GM18502 (cell line): ENCODE measurements around the gene POLA2.
"Not testable (repeated sequence)": the region's sequence is repeated elsewhere in the genome, so short reads cannot be mapped to it uniquely, and the experiment has no call there.

Experiments
- ATAC-seq: cut with Tn5 transposase; IDR thresholded peaks from one replicate; pipeline ENCODE4 v1.9.1; 2021; ENCODE audit warnings: mild to moderate bottlenecking; ENCODE audit not compliant: unreplicated experiment, poor library complexity

Gene POLA2

GRCh38 chr11:65241134-65241533, 20.6 kb upstream of the POLA2 start:
- ATAC-seq, result no peak

- ATAC-seq, result no peak
These were observed 20.1 kb upstream of the POLA2 start for GRCh38 chr11:65241692-65242091.

- no peak for ATAC-seq
These were observed 19.4 kb upstream of the POLA2 start for GRCh38 chr11:65242389-65242788.

GRCh38 chr11:65243797-65244196, 18.0 kb upstream of the POLA2 start:
- ATAC-seq, result no peak

GRCh38 chr11:65245046-65245445, 16.7 kb upstream of the POLA2 start:
- not testable (repeated sequence) for ATAC-seq

GRCh38 chr11:65246506-65246905, 15.3 kb upstream of the POLA2 start:
- ATAC-seq, result no peak

GRCh38 chr11:65248184-65248710, 13.5 kb upstream of the POLA2 start:
- not testable (repeated sequence) for ATAC-seq

- no peak for ATAC-seq
These were observed 10.3 kb upstream of the POLA2 start for GRCh38 chr11:65251476-65251875.

- ATAC-seq, result no peak
These were observed 7.0 kb upstream of the POLA2 start for GRCh38 chr11:65254724-65255123.

GRCh38 chr11:65258988-65259387, 2.8 kb upstream of the POLA2 start:
- no peak for ATAC-seq

- ATAC-seq, result no peak
These were observed 1.5 kb upstream of the POLA2 start for GRCh38 chr11:65260302-65260701.

- no peak for ATAC-seq
These were observed 789 bp upstream of the POLA2 start for GRCh38 chr11:65260756-65261590.

GRCh38 chr11:65262381-65262680, 569 bp downstream of the POLA2 start:
- ATAC-seq, result no peak

GRCh38 chr11:65262776-65263175, 1.0 kb downstream of the POLA2 start:
- no peak for ATAC-seq

GRCh38 chr11:65264747-65265146, 3.0 kb downstream of the POLA2 start:
- ATAC-seq, result not testable (repeated sequence)

GRCh38 chr11:65266210-65266609, 4.4 kb downstream of the POLA2 start:
- ATAC-seq, result no peak

GRCh38 chr11:65274735-65275682, 13.2 kb downstream of the POLA2 start:
- ATAC-seq, result no peak

GRCh38 chr11:65275906-65276305, 14.1 kb downstream of the POLA2 start:
- ATAC-seq, result no peak

GRCh38 chr11:65277631-65278277, 16.0 kb downstream of the POLA2 start:
- no peak for ATAC-seq

- ATAC-seq, result no peak
These were observed 16.6 kb downstream of the POLA2 start for GRCh38 chr11:65278356-65278755.

- no peak for ATAC-seq
These were observed 17.5 kb downstream of the POLA2 start for GRCh38 chr11:65279279-65279678.
